IMR-90 (cell line): Measurements from ENCODE around the gene CTBP2. TPM values are rescaled to one million over a fixed set of nuclear protein-coding genes. Genes with fewer than 3 reads are reported as not detected.

Experiments used
- ATAC-seq: fragments of 200-7000 bp; cut with Tn5 transposase; 2 replicates; pipeline ENCODE4 v1.9.1; 2020; ENCODE audit warnings: low read depth, mild to moderate bottlenecking, moderate library complexity
- BruUV-seq: library from RNA; stranded (reverse); fragments of 400-500 nt; replicated peaks from 2 replicates; lab custom pipeline; 2021; lab: Mats Ljungman, UMichigan
- CTCF ChIA-PET: fragments of 300-600 bp; formaldehyde crosslinking; extraction: SDS; loops from one replicate; lab custom pipeline; 2021; ENCODE audit warnings: antibody characterized with exemption; lab: Yijun Ruan, JAX
- POLR2A ChIA-PET: fragments of 300-600 bp; sonication (Branson Sonifier 250); formaldehyde crosslinking; loops from one replicate; lab custom pipeline; 2022; ENCODE audit warnings: antibody characterized with exemption; ENCODE audit not compliant: unreplicated experiment; lab: Charles Lee
- DNase-seq: peaks from one replicate; pipeline ENCODE4 v3.0.0; 2013
- H2AFZ ChIP-seq: replicated peaks from 2 replicates; pipeline ENCODE3; 2013; ENCODE audit warnings: low read length, mild to moderate bottlenecking; ENCODE audit not compliant: poor library complexity
- H2AK5ac ChIP-seq: 2 replicates; pipeline ENCODE4 v1.6.1; 2013; ENCODE audit warnings: low read depth, low read length, inconsistent platforms
- H2AK9ac ChIP-seq: replicated peaks from 2 replicates; pipeline ENCODE3; 2013; ENCODE audit warnings: mild to moderate bottlenecking, low read depth, low read length, moderate library complexity; ENCODE audit not compliant: poor library complexity
- H2BK120ac ChIP-seq: 2 replicates; pipeline ENCODE4 v1.6.1; 2013; ENCODE audit warnings: low read depth, low read length, inconsistent platforms
- H2BK15ac ChIP-seq: 3 replicates; pipeline ENCODE4 v1.6.1; 2013; ENCODE audit warnings: low read depth, low read length, inconsistent platforms
- H2BK20ac ChIP-seq: 2 replicates; pipeline ENCODE4 v1.6.1; 2013; ENCODE audit warnings: low read depth, mild to moderate bottlenecking, inconsistent platforms, low read length, moderate library complexity
- H2BK5ac ChIP-seq: 2 replicates; pipeline ENCODE4 v1.6.1; 2013; ENCODE audit warnings: mild to moderate bottlenecking, low read depth, low read length, inconsistent platforms; ENCODE audit not compliant: poor library complexity, severe bottlenecking
- H3K14ac ChIP-seq: replicated peaks from 2 replicates; pipeline ENCODE4 v1.6.1; 2013; ENCODE audit warnings: low read depth, low read length, inconsistent platforms
- H3K18ac ChIP-seq: 2 replicates; pipeline ENCODE4 v1.6.1; 2013; ENCODE audit warnings: low read depth, low read length, control low read depth
- H3K23ac ChIP-seq: 2 replicates; pipeline ENCODE4 v1.6.1; 2013; ENCODE audit warnings: low read depth, low read length, inconsistent platforms
- H3K27ac ChIP-seq: 2 replicates; pipeline ENCODE4 v1.5.1; 2013; ENCODE audit warnings: mild to moderate bottlenecking, control low read depth, low read length; ENCODE audit not compliant: insufficient read depth
- H3K27me3 ChIP-seq: 2 replicates; pipeline ENCODE4 v1.6.1; 2013; ENCODE audit warnings: low read length; ENCODE audit not compliant: control insufficient read depth, insufficient read depth
- H3K36me3 ChIP-seq: 2 replicates; pipeline ENCODE4 v1.6.1; 2013; ENCODE audit warnings: low read length, mixed read lengths; ENCODE audit not compliant: control insufficient read depth, insufficient read depth
- H3K4ac ChIP-seq: 2 replicates; pipeline ENCODE4 v1.6.1; 2013; ENCODE audit warnings: low read depth, low read length, inconsistent platforms
- H3K4me1 ChIP-seq: 2 replicates; pipeline ENCODE4 v1.6.1; 2013; ENCODE audit warnings: low read length, mixed read lengths; ENCODE audit not compliant: control insufficient read depth, insufficient read depth
- H3K4me2 ChIP-seq: 2 replicates; pipeline ENCODE4 v1.6.1; 2013; ENCODE audit warnings: low read depth, mild to moderate bottlenecking, control low read depth, low read length, moderate library complexity
- H3K4me3 ChIP-seq: 2 replicates; pipeline ENCODE4 v1.5.1; 2013; ENCODE audit warnings: low read depth, mild to moderate bottlenecking, control low read depth, low read length, moderate library complexity; ENCODE audit not compliant: insufficient read depth
- H3K56ac ChIP-seq: 2 replicates; pipeline ENCODE4 v1.6.1; 2013; ENCODE audit warnings: low read length, inconsistent platforms; ENCODE audit not compliant: insufficient read depth; ENCODE audit errors: extremely low read depth
- H3K79me1 ChIP-seq, 2 experiments: 2 replicates each; pipeline ENCODE4 v1.6.1; 2013; ENCODE audit warnings: low read length in 2 of 2, inconsistent platforms in 1 of 2, low read depth in 1 of 2
- H3K9ac ChIP-seq: 2 replicates; pipeline ENCODE4 v1.6.1; 2013; ENCODE audit warnings: low read depth, low read length, control low read depth
- H3K9me1 ChIP-seq: 2 replicates; pipeline ENCODE4 v1.6.1; 2013; ENCODE audit warnings: low read length, inconsistent platforms; ENCODE audit not compliant: insufficient read depth
- H3K9me3 ChIP-seq: 2 replicates; pipeline ENCODE4 v1.6.1; 2013; ENCODE audit warnings: low read length; ENCODE audit not compliant: control insufficient read depth, insufficient read depth
- H4K20me1 ChIP-seq: 2 replicates; pipeline ENCODE4 v1.6.1; 2013; ENCODE audit warnings: low read length, inconsistent platforms; ENCODE audit not compliant: insufficient read depth
- H4K5ac ChIP-seq: 2 replicates; pipeline ENCODE4 v1.6.1; 2013; ENCODE audit warnings: mild to moderate bottlenecking, low read depth, low read length, control low read depth
- H4K8ac ChIP-seq, 2 experiments: 2 replicates each; pipeline ENCODE4 v1.6.1; 2013; ENCODE audit warnings: low read depth in 2 of 2, low read length in 2 of 2, control low read depth in 1 of 2, inconsistent platforms in 1 of 2
- H4K91ac ChIP-seq: 2 replicates; pipeline ENCODE4 v1.6.1; 2013; ENCODE audit warnings: low read depth, low read length, inconsistent platforms; ENCODE audit not compliant: insufficient read depth
- BHLHE40 ChIP-seq: fragments of 150-350 bp; IDR thresholded peaks from 2 replicates; pipeline ENCODE4 v1.6.1; 2016; ENCODE audit warnings: mild to moderate bottlenecking, low read depth, low read length
- CEBPB ChIP-seq: IDR thresholded peaks from 2 replicates; pipeline ENCODE4 v1.6.1; 2012; ENCODE audit warnings: low read depth, low read length, improper control_type of control experiment
- CHD1 ChIP-seq: IDR thresholded peaks from 2 replicates; pipeline ENCODE4 v1.6.1; 2012; ENCODE audit warnings: low read depth, low read length, improper control_type of control experiment
- CTCF ChIP-seq: conservative IDR thresholded peaks from 2 replicates; pipeline ENCODE4 v1.5.1; 2012; ENCODE audit warnings: mild to moderate bottlenecking, low read depth, low read length, improper control_type of control experiment
- ELK1 ChIP-seq: fragments of 150-350 bp; IDR thresholded peaks from 2 replicates; pipeline ENCODE4 v1.6.1; 2016; ENCODE audit warnings: low read depth, mild to moderate bottlenecking, low read length, moderate library complexity, borderline replicate concordance
- FOS ChIP-seq: fragments of 150-350 bp; IDR thresholded peaks from 2 replicates; pipeline ENCODE4 v1.6.1; 2016; ENCODE audit warnings: low read depth, low read length
- MAFK ChIP-seq: IDR thresholded peaks from 2 replicates; pipeline ENCODE4 v1.6.1; 2012; ENCODE audit warnings: low read depth, low read length, improper control_type of control experiment
- MAZ ChIP-seq: IDR thresholded peaks from 2 replicates; pipeline ENCODE4 v1.6.1; 2012; ENCODE audit warnings: low read depth, mild to moderate bottlenecking, low read length, improper control_type of control experiment, moderate library complexity, borderline replicate concordance
- MXI1 ChIP-seq: IDR thresholded peaks from 2 replicates; pipeline ENCODE4 v1.6.1; 2012; ENCODE audit warnings: low read depth, mild to moderate bottlenecking, low read length, moderate library complexity, borderline replicate concordance
- NFE2L2 ChIP-seq: fragments of 150-350 bp; IDR thresholded peaks from 2 replicates; pipeline ENCODE4 v1.6.1; 2016; ENCODE audit warnings: low read depth, mild to moderate bottlenecking, low read length
- POLR2A ChIP-seq: IDR thresholded peaks from 2 replicates; pipeline ENCODE4 v1.6.1; 2012; ENCODE audit warnings: mild to moderate bottlenecking, low read depth, low read length
- RAD21 ChIP-seq: IDR thresholded peaks from 2 replicates; pipeline ENCODE4 v1.6.1; 2012; ENCODE audit warnings: low read length, improper control_type of control experiment
- RCOR1 ChIP-seq: IDR thresholded peaks from 2 replicates; pipeline ENCODE4 v1.6.1; 2012; ENCODE audit warnings: mild to moderate bottlenecking, low read length, improper control_type of control experiment; ENCODE audit not compliant: insufficient replicate concordance
- RFX5 ChIP-seq: IDR thresholded peaks from 2 replicates; pipeline ENCODE4 v1.8.0; 2012; ENCODE audit warnings: low read depth, mild to moderate bottlenecking, low read length, moderate library complexity
- SMC3 ChIP-seq: fragments of 150-350 bp; IDR thresholded peaks from 2 replicates; pipeline ENCODE4 v1.6.1; 2016; ENCODE audit warnings: low read depth, mild to moderate bottlenecking, antibody characterized with exemption, low read length, moderate library complexity
- USF2 ChIP-seq: fragments of 150-350 bp; IDR thresholded peaks from 2 replicates; pipeline ENCODE4 v1.6.1; 2017; ENCODE audit warnings: mild to moderate bottlenecking, antibody characterized with exemption, low read length, low read depth
- WGBS, 2 experiments: methylation state at CpG; one replicate each; pipeline versions ENCODE4 v1.1.5 to v1.1.7; 2013; ENCODE audit warnings: missing lambda C conversion rate in 2 of 2; ENCODE audit not compliant: insufficient read length in 1 of 2; ENCODE audit errors: extremely low coverage in 2 of 2; 5-methylcytosine and 5-hydroxymethylcytosine counted together
- dilution Hi-C: fragments of 300-500 bp; cut with HindIII; formaldehyde crosslinking; loops from one replicate; pipeline ENCODE4 v1.14.3; 2018; ENCODE audit warnings: low sequenced_read_pairs; ENCODE audit not compliant: unreplicated experiment
- in situ Hi-C: fragments of 300-500 bp; cut with MboI; formaldehyde crosslinking; loops from 3 replicates; pipeline ENCODE4 v1.14.3; 2019; ENCODE audit warnings: low sequenced_read_pairs, inconsistent platforms, mixed read lengths
- intact Hi-C: fragments of 100-400 bp; cut with micrococcal nuclease; formaldehyde crosslinking; loops from 2 replicates; pipeline ENCODE4 v1.10.0; 2022
- polyA plus RNA-seq, 3 experiments: library from polyadenylated mRNA; depleted of rRNA; stranded (reverse); fragments of >200 nt; gene quantifications; 2 replicates each; pipeline ENCODE4 v1.2.3, GENCODE V29; 2012; ENCODE audit warnings: low replicate concordance in 1 of 3
- total RNA-seq: library from RNA; depleted of rRNA; stranded (reverse); fragments of >200 nt; gene quantifications from 2 replicates; pipeline ENCODE4 v1.2.3, GENCODE V29; 2012

The CTBP2 gene
- total and polyA plus RNA-seq, 2 of the 4 experiments (the other 2 are of a cell fraction): 81.0 to 86.6 TPM

- WGBS, 2 experiments: 100% methylated on average over 2 of the region's 10 CpGs; no CpG with 5 or more reads in 1 of the 2 experiments
- no peak overlapping the region for H3K23ac ChIP-seq
- no peak overlapping the region for H3K56ac ChIP-seq
- H2BK120ac ChIP-seq: no peak overlapping the region
- H4K91ac ChIP-seq: no peak overlapping the region
- no peak overlapping the region for H2AFZ ChIP-seq
- no peak overlapping the region for H2BK5ac ChIP-seq
- H3K14ac ChIP-seq: no peak overlapping the region
- no peak overlapping the region for H2BK20ac ChIP-seq
- no peak overlapping the region for H3K4me2 ChIP-seq
- H2AK9ac ChIP-seq: no peak overlapping the region
- intact Hi-C loops: loop anchor here (5.0 kb wide), 1 partner anchor 43 kb away; no protein-coding TSS in a partner anchor
- H3K27ac ChIP-seq: no peak overlapping the region
- no peak overlapping the region for H2AK5ac ChIP-seq
- peaks cover 3% of the 10 kb centered on the region; the same call in 1 of the 2 replicates for H3K9me3 ChIP-seq
- no peak overlapping the region for H4K8ac ChIP-seq
- ATAC-seq (no peak), DNase-seq (no peak)
- TF ChIP-seq MAZ (no peak), RFX5 (no peak), RCOR1 (no peak), CHD1 (no peak), USF2 (no peak), MAFK (no peak), POLR2A (no peak), MXI1 (no peak), CEBPB (no peak), RAD21 (no peak), BHLHE40 (no peak), CTCF (no peak), FOS (no peak), ELK1 (no peak), SMC3 (no peak), NFE2L2 (no peak)
- BruUV-seq: no TSS peak
- dilution Hi-C loops: no loop called here
- H3K4ac ChIP-seq: no peak overlapping the region
- H3K18ac ChIP-seq: no peak overlapping the region
- no peak overlapping the region for H4K5ac ChIP-seq
- CTCF ChIA-PET: no interaction called here
- POLR2A ChIA-PET: no interaction called here
- in situ Hi-C loops: no loop called here
- peaks cover 63 to 95% of the 10 kb centered on the region in 2 experiments for H3K79me1 ChIP-seq
- H2BK15ac ChIP-seq: no peak overlapping the region
- no peak overlapping the region for H3K9ac ChIP-seq
- peaks cover 75% of the 10 kb centered on the region for H4K20me1 ChIP-seq
- H3K27me3 ChIP-seq: no peaks in the 10 kb centered on the region
- H3K4me3 ChIP-seq: no peak overlapping the region
- peaks cover 34% of the 10 kb centered on the region for H3K36me3 ChIP-seq
- peaks cover 12% of the 10 kb centered on the region for H3K4me1 ChIP-seq
- peaks cover 37% of the 10 kb centered on the region for H3K9me1 ChIP-seq
These were observed 55.8 kb downstream of the CTBP2 start for GRCh38 chr10:125104559-125104958.
